ENCODE measurements around the gene HMCN2. TPM values are rescaled to one million over a fixed set of nuclear protein-coding genes. Genes with fewer than 3 reads are reported as not detected.

HMCN2 gene
- polyA plus RNA-seq, 1 donor: 12.3 TPM

Other genes with a start within 250 kb of the HMCN2 start
- 19.1 TPM for gene FNBP1, start 222.6 kb upstream of the HMCN2 start, polyA plus RNA-seq (ENCODE audit: insufficient read length)
- gene GPR107, start 211.9 kb upstream of the HMCN2 start, polyA plus RNA-seq (ENCODE audit: insufficient read length): 33.4 TPM
- gene NCS1, start 93.4 kb upstream of the HMCN2 start, polyA plus RNA-seq (ENCODE audit: insufficient read length): 54.6 TPM
- gene ASS1, start 179.2 kb downstream of the HMCN2 start, polyA plus RNA-seq (ENCODE audit: insufficient read length): 38.9 TPM

All from forelimb muscle (tissue), 1 donor.